ENCODE data around the gene LCT.

The LCT gene

GRCh38 chr2:135829378-135830135 lies 7.4 kb downstream of the LCT start (continued):
- TF ChIP-seq ZNF19 (tag by site-specific recombination; IDR thresholded peaks at IDR 0.05; ENCODE audit: low read depth), result no peak
- TF ChIP-seq FEZF1 (tag by site-specific recombination; IDR thresholded peaks at IDR 0.05), result peak; percentile 38; the same call in 1 of the 2 replicates
- TF ChIP-seq ZBTB20 (tag by site-specific recombination; IDR thresholded peaks at IDR 0.05), result peak; percentile 16; the same call in 1 of the 2 replicates
- TF ChIP-seq ZNF202 (tag by site-specific recombination; IDR thresholded peaks at IDR 0.05; ENCODE audit: borderline replicate concordance), result no peak
- no peak for TF ChIP-seq HOXD13 (CRISPR knock-in tag; IDR thresholded peaks at IDR 0.05; ENCODE audit: borderline replicate concordance)
- TF ChIP-seq ZNF174 (tag by site-specific recombination; IDR thresholded peaks at IDR 0.05), result no peak
- no peak for TF ChIP-seq ZNF561 (tag by site-specific recombination; IDR thresholded peaks at IDR 0.05; ENCODE audit: borderline replicate concordance)

GRCh38 chr2:135826544-135826943 lies 10.4 kb downstream of the LCT start:
- Histone ChIP-seq H3K9me3 (ENCODE audit: control insufficient read depth, insufficient read depth, low read depth, low read length) (no peaks in the 10 kb centered on the region), H3K36me3 (ENCODE audit: control insufficient read depth in 2 of 2, insufficient read depth in 1 of 2, low read length in 2 of 2) (no peaks in the 10 kb centered on the region), H3K4me3 (ENCODE audit: low read depth, low read length) (no peak overlapping the region), H3K27ac (ENCODE audit: extremely low read depth, low read depth, low read length) (no peak overlapping the region), H3K4me1 (ENCODE audit: control insufficient read depth, insufficient read depth, low read length) (no peaks in the 10 kb centered on the region)
- TF ChIP-seq ZNF146 (tag by site-specific recombination; IDR thresholded peaks at IDR 0.05) (no peak), HOXC10 (CRISPR knock-in tag; IDR thresholded peaks at IDR 0.05) (no peak), YY1 (tag by site-specific recombination; IDR thresholded peaks at IDR 0.05) (no peak), KLF7 (tag by site-specific recombination; IDR thresholded peaks at IDR 0.05; ENCODE audit: borderline replicate concordance) (no peak), ZNF654 (tag by site-specific recombination; IDR thresholded peaks at IDR 0.05; ENCODE audit: low read depth) (no peak), ZNF362 (tag by site-specific recombination; IDR thresholded peaks at IDR 0.05) (no peak), ELK4 (IDR thresholded peaks at IDR 0.05; ENCODE audit: borderline replicate concordance, low read depth, low read length) (no peak)
- TF ChIP-seq, protein P1, sequence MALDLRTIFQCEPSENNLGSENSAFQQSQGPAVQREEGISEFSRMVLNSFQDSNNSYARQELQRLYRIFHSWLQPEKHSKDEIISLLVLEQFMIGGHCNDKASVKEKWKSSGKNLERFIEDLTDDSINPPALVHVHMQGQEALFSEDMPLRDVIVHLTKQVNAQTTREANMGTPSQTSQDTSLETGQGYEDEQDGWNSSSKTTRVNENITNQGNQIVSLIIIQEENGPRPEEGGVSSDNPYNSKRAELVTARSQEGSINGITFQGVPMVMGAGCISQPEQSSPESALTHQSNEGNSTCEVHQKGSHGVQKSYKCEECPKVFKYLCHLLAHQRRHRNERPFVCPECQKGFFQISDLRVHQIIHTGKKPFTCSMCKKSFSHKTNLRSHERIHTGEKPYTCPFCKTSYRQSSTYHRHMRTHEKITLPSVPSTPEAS (tag by site-specific recombination; IDR thresholded peaks at IDR 0.05), result no peak
- CTCF ChIA-PET, result interaction anchor here (3.3 kb wide), 1 partner anchor 29 kb away, joined by 14 read pairs; no protein-coding TSS in a partner anchor
- POLR2A ChIA-PET, result no interaction called here

- H3K4me1 ChIP-seq (ENCODE audit: control insufficient read depth, insufficient read depth, low read length), result no peaks in the 10 kb centered on the region
- H3K36me3 ChIP-seq (ENCODE audit: control insufficient read depth in 2 of 2, insufficient read depth in 1 of 2, low read length in 2 of 2), result no peaks in the 10 kb centered on the region
- CTCF ChIA-PET, result interaction anchor here (0.6 to 3.3 kb wide), 3 partner anchors 9 to 28 kb away, joined by 3 to 14 read pairs (median 4); no protein-coding TSS in a partner anchor
- POLR2A ChIA-PET, result no interaction called here
- H3K4me3 ChIP-seq (ENCODE audit: low read depth, low read length), result no peak overlapping the region
- no peaks in the 10 kb centered on the region for H3K9me3 ChIP-seq (ENCODE audit: control insufficient read depth, insufficient read depth, low read depth, low read length)
- H3K27ac ChIP-seq (ENCODE audit: extremely low read depth, low read depth, low read length), result no peak overlapping the region
- TF ChIP-seq ZNF521 (tag by site-specific recombination; IDR thresholded peaks at IDR 0.05) (no peak), SP3 (tag by site-specific recombination; IDR thresholded peaks at IDR 0.05) (no peak), ATF2 (tag by site-specific recombination; IDR thresholded peaks at IDR 0.05; ENCODE audit: low read depth) (no peak), ZNF704 (tag by site-specific recombination; IDR thresholded peaks at IDR 0.05) (no peak), SCRT2 (tag by site-specific recombination; IDR thresholded peaks at IDR 0.05) (no peak), SP2 (tag by site-specific recombination; IDR thresholded peaks at IDR 0.05) (no peak), OSR2 (tag by site-specific recombination; IDR thresholded peaks at IDR 0.05) (no peak)
- TF ChIP-seq, protein P2, sequence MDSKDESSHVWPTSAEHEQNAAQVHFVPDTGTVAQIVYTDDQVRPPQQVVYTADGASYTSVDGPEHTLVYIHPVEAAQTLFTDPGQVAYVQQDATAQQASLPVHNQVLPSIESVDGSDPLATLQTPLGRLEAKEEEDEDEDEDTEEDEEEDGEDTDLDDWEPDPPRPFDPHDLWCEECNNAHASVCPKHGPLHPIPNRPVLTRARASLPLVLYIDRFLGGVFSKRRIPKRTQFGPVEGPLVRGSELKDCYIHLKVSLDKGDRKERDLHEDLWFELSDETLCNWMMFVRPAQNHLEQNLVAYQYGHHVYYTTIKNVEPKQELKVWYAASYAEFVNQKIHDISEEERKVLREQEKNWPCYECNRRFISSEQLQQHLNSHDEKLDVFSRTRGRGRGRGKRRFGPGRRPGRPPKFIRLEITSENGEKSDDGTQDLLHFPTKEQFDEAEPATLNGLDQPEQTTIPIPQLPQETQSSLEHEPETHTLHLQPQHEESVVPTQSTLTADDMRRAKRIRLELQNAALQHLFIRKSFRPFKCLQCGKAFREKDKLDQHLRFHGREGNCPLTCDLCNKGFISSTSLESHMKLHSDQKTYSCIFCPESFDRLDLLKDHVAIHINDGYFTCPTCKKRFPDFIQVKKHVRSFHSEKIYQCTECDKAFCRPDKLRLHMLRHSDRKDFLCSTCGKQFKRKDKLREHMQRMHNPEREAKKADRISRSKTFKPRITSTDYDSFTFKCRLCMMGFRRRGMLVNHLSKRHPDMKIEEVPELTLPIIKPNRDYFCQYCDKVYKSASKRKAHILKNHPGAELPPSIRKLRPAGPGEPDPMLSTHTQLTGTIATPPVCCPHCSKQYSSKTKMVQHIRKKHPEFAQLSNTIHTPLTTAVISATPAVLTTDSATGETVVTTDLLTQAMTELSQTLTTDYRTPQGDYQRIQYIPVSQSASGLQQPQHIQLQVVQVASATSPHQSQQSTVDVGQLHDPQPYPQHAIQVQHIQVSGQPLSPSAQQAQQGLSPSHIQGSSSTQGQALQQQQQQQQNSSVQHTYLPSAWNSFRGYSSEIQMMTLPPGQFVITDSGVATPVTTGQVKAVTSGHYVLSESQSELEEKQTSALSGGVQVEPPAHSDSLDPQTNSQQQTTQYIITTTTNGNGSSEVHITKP (tag by site-specific recombination; IDR thresholded peaks at IDR 0.05), result no peak
Observed at GRCh38 chr2:135825550-135826176, 11.3 kb downstream of the LCT start.
